GM12878 (cell line): Measurements from ENCODE around the gene NFIX. TPM values are rescaled to one million over a fixed set of nuclear protein-coding genes. Genes with fewer than 3 reads are reported as not detected.

Experiments
- ATAC-seq: fragments of 200-7000 bp; cut with Tn5 transposase; 3 replicates; pipeline ENCODE4 v1.9.1; 2020; ENCODE audit warnings: mild to moderate bottlenecking, moderate library complexity
- BruUV-seq: library from RNA; stranded (reverse); fragments of 400-500 nt; replicated peaks from 2 replicates; lab custom pipeline; 2021; lab: Mats Ljungman, UMichigan
- CTCF ChIA-PET: fragments of 300-600 bp; sonication (Branson Sonifier 250); formaldehyde crosslinking; extraction: SDS; loops from one replicate; lab custom pipeline; 2021; ENCODE audit warnings: inconsistent platforms; lab: Yijun Ruan, JAX
- POLR2A ChIA-PET: fragments of 350-600 bp; formaldehyde crosslinking; extraction: SDS; loops from one replicate; lab custom pipeline; 2021; ENCODE audit warnings: inconsistent platforms; lab: Charles Lee
- RAD21 ChIA-PET: fragments of 300-600 bp; sonication (Branson Sonifier 250); formaldehyde crosslinking; loops from one replicate; lab custom pipeline; 2023; ENCODE audit warnings: antibody characterized with exemption; ENCODE audit not compliant: unreplicated experiment; lab: Charles Lee
- SMC1A ChIA-PET: fragments of 300-600 bp; sonication (Branson Sonifier 250); formaldehyde crosslinking; loops from one replicate; lab custom pipeline; 2023; ENCODE audit not compliant: unreplicated experiment, uncharacterized antibody; lab: Charles Lee
- DNase-seq: peaks from one replicate; pipeline ENCODE4 v3.0.0-alpha.2; 2011; ENCODE audit warnings: low read depth, low spot score
- FAIRE-seq: peaks from 3 replicates; lab custom pipeline; 2011; peaks lifted over from hg19 to GRCh38; lab: Jason Lieb, UNC
- H2AFZ ChIP-seq: 2 replicates; pipeline ENCODE4 v1.6.0; 2011; ENCODE audit warnings: low read depth, low read length, control low read depth; ENCODE audit not compliant: control insufficient read depth
- H3K27ac ChIP-seq: 2 replicates; pipeline ENCODE4 v1.5.1; 2011; ENCODE audit warnings: control low read depth; ENCODE audit not compliant: control insufficient read depth, insufficient read depth
- H3K27me3 ChIP-seq, 2 experiments: replicated peaks in 1 of 2; 2 replicates each; pipeline versions ENCODE4 v1.6.0 to v1.6.1; 2011; ENCODE audit warnings: low read length in 1 of 2; ENCODE audit not compliant: control insufficient read depth in 2 of 2, insufficient read depth in 2 of 2
- H3K36me3 ChIP-seq, 2 experiments: 2 replicates each; pipeline ENCODE4 v1.5.1; 2011; ENCODE audit warnings: low read length in 1 of 2; ENCODE audit not compliant: control insufficient read depth in 2 of 2, insufficient read depth in 2 of 2
- H3K4me1 ChIP-seq: 2 replicates; pipeline ENCODE4 v1.6.1; 2011; ENCODE audit warnings: mild to moderate bottlenecking, low read length, moderate library complexity, mixed read lengths; ENCODE audit not compliant: control insufficient read depth, insufficient read depth
- H3K4me2 ChIP-seq: 2 replicates; pipeline ENCODE4 v1.6.0; 2011; ENCODE audit warnings: control low read depth; ENCODE audit not compliant: control insufficient read depth, insufficient read depth
- H3K4me3 ChIP-seq: fragments of 200-600 bp; sonication (generic); 2 replicates; pipeline ENCODE4 v1.5.1; 2016
- H3K79me2 ChIP-seq: 2 replicates; pipeline ENCODE4 v1.6.0; 2011; ENCODE audit warnings: low read length; ENCODE audit not compliant: control insufficient read depth, insufficient read depth
- H3K9ac ChIP-seq: 2 replicates; pipeline ENCODE4 v1.8.0; 2011; ENCODE audit warnings: low read length, control low read depth, mixed read lengths; ENCODE audit not compliant: control insufficient read depth, insufficient read depth
- H3K9me3 ChIP-seq: replicated peaks from 3 replicates; pipeline ENCODE4 v1.5.1; 2011; ENCODE audit warnings: mild to moderate bottlenecking, low read length; ENCODE audit not compliant: control insufficient read depth, insufficient read depth
- H4K20me1 ChIP-seq: 2 replicates; pipeline ENCODE4 v1.6.0; 2011; ENCODE audit not compliant: control insufficient read depth, insufficient read depth
- BHLHE40 ChIP-seq, 2 experiments: fragments of 450-650 bp in 1 of 2; IDR thresholded peaks; 2 replicates each; pipeline ENCODE4 v1.6.1; 2011 to 2017; ENCODE audit warnings: low read depth in 2 of 2, borderline replicate concordance in 1 of 2, improper control_type of control experiment in 1 of 2, low read length in 1 of 2, mild to moderate bottlenecking in 1 of 2
- FOS ChIP-seq: IDR thresholded peaks from 3 replicates; pipeline ENCODE4 v1.6.1; 2011; ENCODE audit warnings: borderline replicate concordance; ENCODE audit not compliant: insufficient read length; ENCODE audit errors: extremely low read depth
- HDGF ChIP-seq: fragments of 450-650 bp; IDR thresholded peaks from 2 replicates; pipeline ENCODE4 v1.6.1; 2016; ENCODE audit warnings: antibody characterized with exemption
- NFXL1 ChIP-seq: fragments of 450-650 bp; IDR thresholded peaks from 2 replicates; pipeline ENCODE4 v1.6.1; 2017; ENCODE audit warnings: antibody characterized with exemption, mild to moderate bottlenecking, borderline replicate concordance
- RFX5 ChIP-seq: IDR thresholded peaks from 2 replicates; pipeline ENCODE4 v1.6.1; 2011; ENCODE audit warnings: low read depth, low read length, improper control_type of control experiment
- TCF3 ChIP-seq: IDR thresholded peaks from 2 replicates; pipeline ENCODE4 v1.6.1; 2012; ENCODE audit warnings: low read depth, mild to moderate bottlenecking, low read length, borderline replicate concordance; ENCODE audit not compliant: insufficient read depth
- YBX1 ChIP-seq: fragments of 450-650 bp; IDR thresholded peaks from 2 replicates; pipeline ENCODE4 v1.6.1; 2016; ENCODE audit warnings: antibody characterized with exemption
- WGBS: methylation state at CpG from one replicate; pipeline ENCODE4 v1.1.6; 2016; ENCODE audit warnings: low lambda C conversion rate; ENCODE audit not compliant: insufficient replicate concordance, insufficient coverage; ENCODE audit errors: missing lambda C conversion rate; 5-methylcytosine and 5-hydroxymethylcytosine counted together
- in situ Hi-C: fragments of 300-500 bp; cut with MboI; formaldehyde crosslinking; loops from 9 replicates; pipeline ENCODE4 v1.14.3; 2018; ENCODE audit warnings: mixed read lengths
- intact Hi-C: fragments of 100-400 bp; cut with micrococcal nuclease; formaldehyde crosslinking; loops from one replicate; pipeline ENCODE4 v1.14.2; 2022; ENCODE audit not compliant: unreplicated experiment
- polyA plus RNA-seq, 11 experiments: library from polyadenylated mRNA; depleted of rRNA in 4 of 11; unstranded in 6 of 11; stranded (reverse) in 5 of 11; fragments of >200 nt; fragmentation: Nextera tagmentation in 4 of 11; fragmentation: Illumina TruSeq in 1 of 11; extraction: Ambion mirVana in 4 of 11; extraction: Trizol in 1 of 11; gene quantifications; 1 replicate in 1 of 11; 2 replicates in 10 of 11; pipeline versions ENCODE4 v1.2.1 to v1.2.3, GENCODE V29; 2011 to 2016; ENCODE audit warnings: inconsistent platforms in 2 of 11, missing spikeins in 2 of 11, low read depth in 1 of 11
- total RNA-seq, 4 experiments: library from RNA; depleted of rRNA in 3 of 4; stranded (reverse); fragments of >200 nt in 3 of 4; fragmentation: Illumina TruSeq in 1 of 4; extraction: Trizol in 1 of 4; gene quantifications; 2 replicates each; pipeline versions ENCODE4 v1.2.1 to v1.2.3, GENCODE V29; 2013 to 2021
- TF ChIP-seq, protein P1 (sequence below): fragments of 450-650 bp; IDR thresholded peaks from 2 replicates; pipeline ENCODE4 v1.6.1; 2016; ENCODE audit warnings: mild to moderate bottlenecking, moderate library complexity, borderline replicate concordance

NFIX gene
- total and polyA plus RNA-seq, 10 of the 15 experiments (the other 5 are each of a cell fraction or from before 2014, with no cell fraction given) = 0.02 to 2.2 (median 0.28) TPM

- no peak overlapping the region for H3K27ac ChIP-seq
- no TSS peak for BruUV-seq
- CTCF ChIA-PET = interaction anchor here (0.7 kb wide), 1 partner anchor 51 kb away, joined by 3 read pairs; no protein-coding TSS in a partner anchor
- no peak overlapping the region for H3K9ac ChIP-seq
- no peaks in the 10 kb centered on the region for H3K79me2 ChIP-seq
- no peak overlapping the region for H3K4me2 ChIP-seq
- SMC1A ChIA-PET = no interaction called here
- no peak overlapping the region for H3K4me3 ChIP-seq
- H3K27me3 ChIP-seq = peaks cover 13 to 30% of the 10 kb centered on the region in 2 experiments
- 79% methylated on average over 47 of the region's 62 CpGs for WGBS
- H2AFZ ChIP-seq = no peak overlapping the region
- no peaks in the 10 kb centered on the region for H4K20me1 ChIP-seq
- in situ Hi-C loops = no loop called here
- TF ChIP-seq, protein P1, sequence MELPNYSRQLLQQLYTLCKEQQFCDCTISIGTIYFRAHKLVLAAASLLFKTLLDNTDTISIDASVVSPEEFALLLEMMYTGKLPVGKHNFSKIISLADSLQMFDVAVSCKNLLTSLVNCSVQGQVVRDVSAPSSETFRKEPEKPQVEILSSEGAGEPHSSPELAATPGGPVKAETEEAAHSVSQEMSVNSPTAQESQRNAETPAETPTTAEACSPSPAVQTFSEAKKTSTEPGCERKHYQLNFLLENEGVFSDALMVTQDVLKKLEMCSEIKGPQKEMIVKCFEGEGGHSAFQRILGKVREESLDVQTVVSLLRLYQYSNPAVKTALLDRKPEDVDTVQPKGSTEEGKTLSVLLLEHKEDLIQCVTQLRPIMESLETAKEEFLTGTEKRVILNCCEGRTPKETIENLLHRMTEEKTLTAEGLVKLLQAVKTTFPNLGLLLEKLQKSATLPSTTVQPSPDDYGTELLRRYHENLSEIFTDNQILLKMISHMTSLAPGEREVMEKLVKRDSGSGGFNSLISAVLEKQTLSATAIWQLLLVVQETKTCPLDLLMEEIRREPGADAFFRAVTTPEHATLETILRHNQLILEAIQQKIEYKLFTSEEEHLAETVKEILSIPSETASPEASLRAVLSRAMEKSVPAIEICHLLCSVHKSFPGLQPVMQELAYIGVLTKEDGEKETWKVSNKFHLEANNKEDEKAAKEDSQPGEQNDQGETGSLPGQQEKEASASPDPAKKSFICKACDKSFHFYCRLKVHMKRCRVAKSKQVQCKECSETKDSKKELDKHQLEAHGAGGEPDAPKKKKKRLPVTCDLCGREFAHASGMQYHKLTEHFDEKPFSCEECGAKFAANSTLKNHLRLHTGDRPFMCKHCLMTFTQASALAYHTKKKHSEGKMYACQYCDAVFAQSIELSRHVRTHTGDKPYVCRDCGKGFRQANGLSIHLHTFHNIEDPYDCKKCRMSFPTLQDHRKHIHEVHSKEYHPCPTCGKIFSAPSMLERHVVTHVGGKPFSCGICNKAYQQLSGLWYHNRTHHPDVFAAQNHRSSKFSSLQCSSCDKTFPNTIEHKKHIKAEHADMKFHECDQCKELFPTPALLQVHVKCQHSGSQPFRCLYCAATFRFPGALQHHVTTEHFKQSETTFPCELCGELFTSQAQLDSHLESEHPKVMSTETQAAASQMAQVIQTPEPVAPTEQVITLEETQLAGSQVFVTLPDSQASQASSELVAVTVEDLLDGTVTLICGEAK = no peak
- TF ChIP-seq NFXL1 (no peak), RFX5 (no peak), TCF3 (no peak), BHLHE40 (IDR thresholded peaks at IDR 0.05; ENCODE audit: borderline replicate concordance in 1 of 2, low read depth in 2 of 2, low read length in 1 of 2) (peak in 1 of 2 experiments; percentile 10; a peak in 1 of 4 replicates), YBX1 (no peak), FOS (no peak), HDGF (no peak)
- TF ChIP-seq, all 136 proteins: peak for 1
- intact Hi-C loops = no loop called here
- ATAC-seq (no peak), DNase-seq (no peak), FAIRE-seq (no peak)
- Histone ChIP-seq H3K9me3 (no peaks in the 10 kb centered on the region), H3K36me3 (no peaks in the 10 kb centered on the region), H3K4me1 (peaks cover 6% of the 10 kb centered on the region; the same call in 1 of the 2 replicates)
- ChIA-PET POLR2A (no interaction called here), RAD21 (no interaction called here)
Measured at GRCh38 chr19:13010038-13010991, 15.0 kb downstream of the NFIX start.
